Liver (tissue), 3 donors: ENCODE data around the gene KMT5B.

Experiments
- CTCF ChIP-seq: fragments of 150-350 bp; IDR thresholded peaks from 2 replicates; pipeline ENCODE4 v1.5.1; 2017; ENCODE audit warnings: improper control_type of control experiment, low read depth, low read length; ENCODE audit not compliant: missing input control
- GABPA ChIP-seq, 2 donors: IDR thresholded peaks in 1 of 2; conservative IDR thresholded peaks in 1 of 2; 2 replicates each; pipeline ENCODE4 v1.6.1; 2016; ENCODE audit warnings: antibody characterized with exemption in 2 of 2, mild to moderate bottlenecking in 1 of 2, moderate library complexity in 1 of 2
- SP1 ChIP-seq: IDR thresholded peaks from 2 replicates; pipeline ENCODE4 v1.6.1; 2018; ENCODE audit warnings: antibody characterized with exemption, mild to moderate bottlenecking
- donor health status: healthy.
- donor health status: healthy.

DNA sequence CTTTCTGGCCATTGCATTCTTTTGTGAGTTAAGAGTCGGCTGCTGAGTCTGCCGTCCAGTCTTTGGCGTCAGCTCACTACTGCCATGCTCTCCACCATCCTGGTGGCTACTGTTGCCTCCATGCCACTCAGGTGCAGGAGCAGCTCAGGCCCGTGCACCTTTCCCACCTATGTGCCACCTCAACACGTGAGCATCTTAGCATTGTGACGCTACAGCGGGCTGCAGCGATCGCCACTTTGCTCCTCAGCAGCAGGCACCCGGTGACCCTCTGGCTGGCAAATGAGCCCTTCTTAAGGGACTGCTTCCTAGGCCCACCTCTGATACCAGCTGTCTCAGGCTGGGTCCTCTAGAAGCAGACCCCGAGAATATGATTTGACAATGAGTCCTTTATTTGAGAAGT is 11.5 kb upstream of the KMT5B start:
- no peak for TF ChIP-seq CTCF
- TF ChIP-seq SP1 = no peak
- TF ChIP-seq GABPA (IDR thresholded peaks at IDR 0.05 in 1 of 2, conservative IDR thresholded peaks at IDR 0.05 in 1 of 2) = no peak
